GM23338 (cell line): ENCODE data around the gene FBXL5. TPM values are rescaled to one million over a fixed set of nuclear protein-coding genes. Genes with fewer than 3 reads are reported as not detected.

Experiments used
- ATAC-seq: fragments of 200-7000 bp; cut with Tn5 transposase; 3 replicates; pipeline ENCODE4 v1.9.1; 2020
- DNase-seq: peaks from one replicate; pipeline ENCODE4 v3.0.0-alpha.2; 2015; ENCODE audit warnings: low spot score
- H2AFZ ChIP-seq: fragments of 200-600 bp; sonication (generic); 2 replicates; pipeline ENCODE4 v1.8.0; 2016; ENCODE audit warnings: antibody characterized with exemption, mild to moderate bottlenecking, moderate library complexity
- H3F3A ChIP-seq: fragments of 200-600 bp; sonication (generic); replicated peaks from 2 replicates; pipeline ENCODE4 v1.8.0; 2017; ENCODE audit warnings: antibody characterized with exemption, mixed run types, low read depth
- H3K27ac ChIP-seq: fragments of 200-600 bp; sonication (generic); 2 replicates; pipeline ENCODE4 v1.6.1; 2016; ENCODE audit warnings: low read depth
- H3K27me3 ChIP-seq: fragments of 200-600 bp; sonication (generic); 2 replicates; pipeline ENCODE4 v1.8.0; 2016; ENCODE audit warnings: mild to moderate bottlenecking, mixed run types, moderate library complexity; ENCODE audit not compliant: insufficient read depth
- H3K36me3 ChIP-seq: fragments of 200-600 bp; sonication (generic); 2 replicates; pipeline ENCODE4 v1.8.0; 2016; ENCODE audit warnings: mild to moderate bottlenecking; ENCODE audit not compliant: insufficient read depth
- H3K4me1 ChIP-seq: fragments of 200-600 bp; sonication (generic); 2 replicates; pipeline ENCODE4 v1.8.0; 2016; ENCODE audit warnings: mild to moderate bottlenecking, moderate library complexity; ENCODE audit not compliant: insufficient read depth
- H3K4me2 ChIP-seq: fragments of 200-600 bp; sonication (generic); 2 replicates; pipeline ENCODE4 v1.7.1; 2017; ENCODE audit warnings: mixed run types
- H3K4me3 ChIP-seq: fragments of 200-600 bp; sonication (generic); 2 replicates; pipeline ENCODE4 v1.6.1; 2016; ENCODE audit warnings: mixed run types
- H3K79me2 ChIP-seq: fragments of 200-600 bp; sonication (generic); replicated peaks from 2 replicates; pipeline ENCODE4 v1.8.0; 2017; ENCODE audit warnings: mild to moderate bottlenecking; ENCODE audit not compliant: insufficient read depth
- H3K9me2 ChIP-seq: fragments of 200-600 bp; sonication (generic); 2 replicates; pipeline ENCODE4 v1.8.0; 2017; ENCODE audit not compliant: insufficient read depth
- H4K20me1 ChIP-seq: fragments of 200-600 bp; sonication (generic); replicated peaks from 2 replicates; pipeline ENCODE4 v1.8.0; 2017; ENCODE audit warnings: mild to moderate bottlenecking; ENCODE audit not compliant: insufficient read depth
- H3K27ac Mint-ChIP-seq: 2 replicates; pipeline ENCODE4 v1.8.0; 2020; ENCODE audit warnings: inconsistent platforms, mild to moderate bottlenecking, moderate library complexity, mixed read lengths
- H3K27me3 Mint-ChIP-seq: 3 replicates; pipeline ENCODE4 v1.8.0; 2022; ENCODE audit warnings: low read depth, mild to moderate bottlenecking, moderate library complexity, mixed read lengths, inconsistent platforms; ENCODE audit not compliant: insufficient read depth, poor library complexity
- H3K36me3 Mint-ChIP-seq: 3 replicates; pipeline ENCODE4 v1.8.0; 2021; ENCODE audit warnings: low read depth, mild to moderate bottlenecking, inconsistent platforms, moderate library complexity, mixed read lengths
- H3K4me1 Mint-ChIP-seq: 3 replicates; pipeline ENCODE4 v1.8.0; 2020; ENCODE audit warnings: mild to moderate bottlenecking, inconsistent platforms, mixed read lengths
- H3K4me3 Mint-ChIP-seq: 3 replicates; pipeline ENCODE4 v1.8.0; 2021; ENCODE audit warnings: moderate library complexity, mild to moderate bottlenecking, inconsistent platforms, mixed read lengths
- H3K9me3 Mint-ChIP-seq: 3 replicates; pipeline ENCODE4 v1.8.0; 2020; ENCODE audit warnings: moderate library complexity, mild to moderate bottlenecking, inconsistent platforms, mixed read lengths
- ETS1 ChIP-seq: IDR thresholded peaks from 2 replicates; pipeline ENCODE4 v1.6.1; 2016; ENCODE audit warnings: antibody characterized with exemption
- EZH2 ChIP-seq: fragments of 200-600 bp; sonication (generic); IDR thresholded peaks from one replicate; pipeline ENCODE4 v1.8.0; 2017; ENCODE audit warnings: antibody characterized with exemption, mild to moderate bottlenecking, low read depth; ENCODE audit not compliant: unreplicated experiment
- EZH2phosphoT487 ChIP-seq: fragments of 200-600 bp; sonication (generic); IDR thresholded peaks from one replicate; pipeline ENCODE4 v1.8.1; 2018; ENCODE audit warnings: antibody characterized with exemption; ENCODE audit not compliant: unreplicated experiment
- NANOG ChIP-seq: IDR thresholded peaks from 2 replicates; pipeline ENCODE4 v1.6.1; 2016; ENCODE audit warnings: antibody characterized with exemption, borderline replicate concordance
- POLR2AphosphoS5 ChIP-seq: IDR thresholded peaks from 2 replicates; pipeline ENCODE4 v1.6.1; 2016; ENCODE audit warnings: antibody characterized with exemption, low read depth
- STAT1 ChIP-seq: IDR thresholded peaks from one replicate; pipeline ENCODE4 v1.6.1; 2016; ENCODE audit warnings: antibody characterized with exemption; ENCODE audit not compliant: unreplicated experiment
- ZNF114 ChIP-seq: fragments of 250-450 bp; sonication (Bioruptor Pico); IDR thresholded peaks from 2 replicates; pipeline ENCODE4 v1.5.0; 2020; ENCODE audit warnings: mild to moderate bottlenecking, moderate library complexity
- ZNF331 ChIP-seq: fragments of 250-450 bp; sonication (Bioruptor Pico); IDR thresholded peaks from 2 replicates; pipeline ENCODE4 v1.5.0; 2020; ENCODE audit warnings: low read depth, mild to moderate bottlenecking, moderate library complexity
- polyA plus RNA-seq: library from polyadenylated mRNA; unstranded; fragments of >200 nt; fragmentation: Nextera tagmentation; extraction: Ambion mirVana; gene quantifications from 2 replicates; pipeline ENCODE4 v1.2.1, GENCODE V29; 2016
- total RNA-seq: library from RNA; depleted of rRNA; stranded (reverse); fragments of >200 nt; shearing (Covaris generic); gene quantifications from 2 replicates; pipeline ENCODE4 v1.2.3, GENCODE V29; 2014
- TF ChIP-seq, protein P1 (sequence below), 2 experiments: fragments of 200-600 bp in 1 of 2; sonication (generic) in 1 of 2; conservative IDR thresholded peaks; 2 replicates each; pipeline versions ENCODE4 v1.5.1 to v1.6.1; 2016 to 2017; ENCODE audit warnings: antibody characterized with exemption in 2 of 2, low read depth in 2 of 2, mild to moderate bottlenecking in 2 of 2, moderate library complexity in 1 of 2

The FBXL5 gene
- total and polyA plus RNA-seq, 2 experiments from 2014 or later: 55.7 to 81.9 TPM

DNA sequence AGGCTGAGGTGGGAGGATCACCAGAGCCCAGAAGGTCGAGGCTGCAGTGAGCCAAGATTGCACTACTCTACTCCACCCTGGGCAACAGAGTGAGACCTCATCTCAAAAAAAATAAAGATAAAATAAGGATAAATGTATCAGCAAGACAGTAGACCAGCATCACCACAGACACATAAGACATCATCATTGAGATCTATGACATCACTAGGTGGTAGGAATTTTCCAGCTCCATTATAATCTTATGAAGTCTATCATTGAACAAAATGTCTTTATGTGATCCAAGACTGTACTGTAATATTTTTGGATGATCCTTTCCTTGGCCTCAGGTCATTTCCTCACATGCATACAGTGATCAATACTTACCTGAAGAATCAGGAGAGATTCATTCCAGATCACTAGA, 18.2 kb upstream of the FBXL5 start:
- Histone ChIP-seq H3F3A (no peaks in the 10 kb centered on the region), H3K36me3 (no peaks in the 10 kb centered on the region), H3K4me2 (no peak overlapping the region), H2AFZ (no peak overlapping the region), H3K4me3 (no peak overlapping the region), H3K4me1 (peaks cover 17% of the 10 kb centered on the region), H3K79me2 (peaks cover 80% of the 10 kb centered on the region), H3K9me2 (no peaks in the 10 kb centered on the region), H4K20me1 (peaks cover 13% of the 10 kb centered on the region), H3K27ac (no peak overlapping the region), H3K27me3 (no peaks in the 10 kb centered on the region)
- DNase-seq: no peak
- no peak overlapping the region for H3K4me3 Mint-ChIP-seq
- no peaks in the 10 kb centered on the region for H3K9me3 Mint-ChIP-seq
- no peak overlapping the region for H3K27ac Mint-ChIP-seq
- TF ChIP-seq STAT1: no peak
- H3K4me1 Mint-ChIP-seq: peaks cover 15% of the 10 kb centered on the region; the same call in 2 of the 3 replicates
- H3K36me3 Mint-ChIP-seq: peaks cover 15% of the 10 kb centered on the region; the same call in 2 of the 3 replicates
- no peaks in the 10 kb centered on the region for H3K27me3 Mint-ChIP-seq
- ATAC-seq: no peak

DNA sequence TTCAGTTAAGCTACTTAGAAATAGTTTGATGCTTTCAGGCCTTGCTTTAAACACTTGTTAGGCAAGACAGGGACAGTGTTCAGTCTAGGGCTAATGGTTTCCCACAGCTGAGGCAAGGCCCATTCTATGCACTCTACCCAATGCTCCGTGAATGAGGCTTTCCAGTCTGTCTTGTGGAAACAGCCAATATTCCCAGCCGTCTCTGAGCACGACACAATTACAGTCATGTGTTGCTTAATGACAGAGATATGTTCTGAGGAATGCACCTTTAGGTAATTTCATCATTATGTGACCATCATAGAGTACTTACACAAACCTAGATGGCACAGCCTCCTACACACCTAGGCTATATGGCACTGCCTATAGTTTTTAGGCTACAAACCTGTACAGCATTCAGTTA, 16.9 kb upstream of the FBXL5 start:
- H3K4me1 Mint-ChIP-seq: peaks cover 5% of the 10 kb centered on the region; the same call in 2 of the 3 replicates
- no peak overlapping the region for H2AFZ ChIP-seq
- peaks cover 68% of the 10 kb centered on the region for H3K79me2 ChIP-seq
- DNase-seq (no peak), ATAC-seq (no peak)
- H3K9me2 ChIP-seq: no peaks in the 10 kb centered on the region
- no peaks in the 10 kb centered on the region for H3K27me3 Mint-ChIP-seq
- H3K4me1 ChIP-seq: peaks cover 4% of the 10 kb centered on the region; the same call in 1 of the 2 replicates
- no peak overlapping the region for H3K4me3 Mint-ChIP-seq
- no peak overlapping the region for H3K4me2 ChIP-seq
- H3K9me3 Mint-ChIP-seq: no peaks in the 10 kb centered on the region
- no peak overlapping the region for H3K27ac ChIP-seq
- peaks cover 8% of the 10 kb centered on the region for H3K36me3 ChIP-seq
- no peaks in the 10 kb centered on the region for H3F3A ChIP-seq
- H3K36me3 Mint-ChIP-seq: peaks cover 16% of the 10 kb centered on the region; the same call in 2 of the 3 replicates
- no peak overlapping the region for H3K27ac Mint-ChIP-seq
- peaks cover 13% of the 10 kb centered on the region for H4K20me1 ChIP-seq
- no peaks in the 10 kb centered on the region for H3K27me3 ChIP-seq
- no peak overlapping the region for H3K4me3 ChIP-seq
- no peak for TF ChIP-seq ETS1
- no peak for TF ChIP-seq ZNF114 (CRISPR knock-in tag)
- TF ChIP-seq NANOG: no peak
- TF ChIP-seq ZNF331 (CRISPR knock-in tag): no peak
- no peak for TF ChIP-seq STAT1
- TF ChIP-seq POLR2AphosphoS5: no peak
- TF ChIP-seq EZH2: no peak
- TF ChIP-seq, protein P1, sequence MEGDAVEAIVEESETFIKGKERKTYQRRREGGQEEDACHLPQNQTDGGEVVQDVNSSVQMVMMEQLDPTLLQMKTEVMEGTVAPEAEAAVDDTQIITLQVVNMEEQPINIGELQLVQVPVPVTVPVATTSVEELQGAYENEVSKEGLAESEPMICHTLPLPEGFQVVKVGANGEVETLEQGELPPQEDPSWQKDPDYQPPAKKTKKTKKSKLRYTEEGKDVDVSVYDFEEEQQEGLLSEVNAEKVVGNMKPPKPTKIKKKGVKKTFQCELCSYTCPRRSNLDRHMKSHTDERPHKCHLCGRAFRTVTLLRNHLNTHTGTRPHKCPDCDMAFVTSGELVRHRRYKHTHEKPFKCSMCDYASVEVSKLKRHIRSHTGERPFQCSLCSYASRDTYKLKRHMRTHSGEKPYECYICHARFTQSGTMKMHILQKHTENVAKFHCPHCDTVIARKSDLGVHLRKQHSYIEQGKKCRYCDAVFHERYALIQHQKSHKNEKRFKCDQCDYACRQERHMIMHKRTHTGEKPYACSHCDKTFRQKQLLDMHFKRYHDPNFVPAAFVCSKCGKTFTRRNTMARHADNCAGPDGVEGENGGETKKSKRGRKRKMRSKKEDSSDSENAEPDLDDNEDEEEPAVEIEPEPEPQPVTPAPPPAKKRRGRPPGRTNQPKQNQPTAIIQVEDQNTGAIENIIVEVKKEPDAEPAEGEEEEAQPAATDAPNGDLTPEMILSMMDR (conservative IDR thresholded peaks at IDR 0.05; ENCODE audit: low read depth in 2 of 2): no peak

- H3K79me2 ChIP-seq: peaks cover 53% of the 10 kb centered on the region
- no peaks in the 10 kb centered on the region for H3K27me3 Mint-ChIP-seq
- H2AFZ ChIP-seq: no peak overlapping the region
- no peaks in the 10 kb centered on the region for H3K27me3 ChIP-seq
- DNase-seq (no peak), ATAC-seq (no peak)
- no peaks in the 10 kb centered on the region for H3K9me2 ChIP-seq
- no peaks in the 10 kb centered on the region for H3F3A ChIP-seq
- H3K36me3 Mint-ChIP-seq: peaks cover 27% of the 10 kb centered on the region; the same call in 2 of the 3 replicates
- no peaks in the 10 kb centered on the region for H3K4me1 ChIP-seq
- no peaks in the 10 kb centered on the region for H3K4me1 Mint-ChIP-seq
- H3K4me2 ChIP-seq: no peak overlapping the region
- no peak overlapping the region for H3K27ac Mint-ChIP-seq
- H3K36me3 ChIP-seq: peaks cover 9% of the 10 kb centered on the region
- H3K27ac ChIP-seq: no peak overlapping the region
- peaks cover 13% of the 10 kb centered on the region for H4K20me1 ChIP-seq
- no peaks in the 10 kb centered on the region for H3K9me3 Mint-ChIP-seq
- H3K4me3 Mint-ChIP-seq: no peak overlapping the region
- no peak overlapping the region for H3K4me3 ChIP-seq
- no peak for TF ChIP-seq EZH2
- no peak for TF ChIP-seq EZH2phosphoT487
Observed at GRCh38 chr4:15670576-15670975, 15.4 kb upstream of the FBXL5 start.
